K562 (cell line): ENCODE results near the gene NRF1. TPM values are rescaled to one million over a fixed set of nuclear protein-coding genes. Genes with fewer than 3 reads are reported as not detected.

Source experiments
- ATAC-seq: fragments of 200-7000 bp; cut with Tn5 transposase; 3 replicates; pipeline ENCODE4 v1.9.1; 2020; ENCODE audit warnings: moderate library complexity
- BruUV-seq: library from RNA; stranded (reverse); fragments of 400-500 nt; replicated peaks from 2 replicates; lab custom pipeline; 2021; lab: Mats Ljungman, UMichigan
- CTCF ChIA-PET: fragments of 300-600 bp; formaldehyde crosslinking; extraction: SDS; loops from one replicate; lab custom pipeline; 2021; ENCODE audit warnings: low intra/inter-chr PET ratio; lab: Yijun Ruan, JAX
- POLR2A ChIA-PET: fragments of 300-600, 350-650 bp; sonication (Branson Sonifier 250); formaldehyde crosslinking; extraction: SDS; loops from one replicate; lab custom pipeline; 2021; ENCODE audit warnings: antibody characterized with exemption, inconsistent platforms; lab: Yijun Ruan, JAX
- DNase-seq, 4 experiments: peaks; one replicate each; pipeline versions ENCODE4 v3.0.0 to v3.0.0-alpha.2; 2011 to 2018; ENCODE audit warnings: low spot score in 3 of 4, mixed read lengths in 3 of 4; ENCODE audit errors: extremely low read depth in 1 of 4
- FAIRE-seq: peaks from 2 replicates; lab custom pipeline; 2011; peaks lifted over from hg19 to GRCh38; lab: Jason Lieb, UNC
- H2AFZ ChIP-seq: 2 replicates; pipeline ENCODE4 v1.6.0; 2011; ENCODE audit warnings: low read depth, low read length, control low read depth, inconsistent platforms
- H3K27ac ChIP-seq: fragments of 200-600 bp; 3 replicates; pipeline ENCODE4 v1.8.0; 2011; ENCODE audit warnings: low read depth, mild to moderate bottlenecking, control low read depth, inconsistent platforms, low read length, moderate library complexity, mixed read lengths; ENCODE audit errors: extremely low read depth
- H3K27me3 ChIP-seq, 2 experiments: fragments of 300-600 bp in 1 of 2; 2 replicates in 1 of 2; 3 replicates in 1 of 2; pipeline versions ENCODE4 v1.6.0 to v1.8.0; 2011; ENCODE audit warnings: inconsistent platforms in 2 of 2, low read length in 2 of 2, mild to moderate bottlenecking in 1 of 2, mixed read lengths in 1 of 2, moderate library complexity in 1 of 2; ENCODE audit not compliant: control insufficient read depth in 2 of 2, insufficient read depth in 2 of 2
- H3K36me3 ChIP-seq: fragments of 300-600 bp; 3 replicates; pipeline ENCODE4 v1.8.0; 2011; ENCODE audit warnings: mild to moderate bottlenecking, low read length, inconsistent platforms; ENCODE audit not compliant: control insufficient read depth, insufficient read depth
- H3K4me1 ChIP-seq, 2 experiments: fragments of 200-600 bp in 1 of 2; replicated peaks in 1 of 2; 2 replicates in 1 of 2; 3 replicates in 1 of 2; pipeline versions ENCODE4 v1.5.1 to v1.8.0; 2011; ENCODE audit warnings: inconsistent platforms in 2 of 2, low read length in 2 of 2, mild to moderate bottlenecking in 1 of 2, mixed read lengths in 1 of 2, moderate library complexity in 1 of 2; ENCODE audit not compliant: control insufficient read depth in 2 of 2, insufficient read depth in 2 of 2
- H3K4me2 ChIP-seq: 2 replicates; pipeline ENCODE4 v1.6.1; 2011; ENCODE audit warnings: low read length, control low read depth, inconsistent platforms, mixed read lengths; ENCODE audit not compliant: insufficient read depth
- H3K4me3 ChIP-seq: fragments of 200-600 bp; sonication (generic), shearing (Covaris generic); 2 replicates; pipeline ENCODE4 v1.5.1; 2016; ENCODE audit warnings: control low read depth, inconsistent platforms
- H3K79me2 ChIP-seq: fragments of 200-600 bp; 3 replicates; pipeline ENCODE4 v1.8.0; 2011; ENCODE audit warnings: low read length, inconsistent platforms; ENCODE audit not compliant: control insufficient read depth, insufficient read depth
- H3K9ac ChIP-seq, 2 experiments: 2 replicates each; pipeline versions ENCODE4 v1.6.0 to v1.6.1; 2011; ENCODE audit warnings: low read depth in 2 of 2, low read length in 2 of 2, control low read depth in 1 of 2, inconsistent platforms in 1 of 2, mild to moderate bottlenecking in 1 of 2, mixed read lengths in 1 of 2; ENCODE audit not compliant: insufficient read depth in 1 of 2
- H3K9me1 ChIP-seq: one replicate; pipeline ENCODE4 v1.6.0; 2011; ENCODE audit warnings: inconsistent platforms, mild to moderate bottlenecking, low read length, moderate library complexity; ENCODE audit not compliant: control insufficient read depth, insufficient read depth
- H3K9me3 ChIP-seq: replicated peaks from 2 replicates; pipeline ENCODE4 v1.5.1; 2011; ENCODE audit warnings: low read depth, low read length, inconsistent platforms; ENCODE audit not compliant: control insufficient read depth, insufficient read depth
- H4K20me1 ChIP-seq: replicated peaks from 2 replicates; pipeline ENCODE4 v1.6.1; 2011; ENCODE audit warnings: low read length, inconsistent platforms, mixed read lengths; ENCODE audit not compliant: control insufficient read depth, insufficient read depth
- ARID2 ChIP-seq: fragments of 450-650 bp; IDR thresholded peaks from 2 replicates; pipeline ENCODE4 v1.6.1; 2017; ENCODE audit warnings: antibody characterized with exemption, mild to moderate bottlenecking
- ARID4B ChIP-seq: sonication (generic); formaldehyde crosslinking; IDR thresholded peaks from 2 replicates; pipeline ENCODE4 v1.8.0; 2022; ENCODE audit warnings: mild to moderate bottlenecking, missing genetic modification reagents
- BHLHE40 ChIP-seq: IDR thresholded peaks from 2 replicates; pipeline ENCODE4 v1.6.1; 2011; ENCODE audit warnings: low read length, improper control_type of control experiment
- TCF7 ChIP-seq: sonication (generic); IDR thresholded peaks from 2 replicates; pipeline ENCODE4 v1.6.1; 2016; ENCODE audit warnings: antibody characterized with exemption, borderline replicate concordance
- TCFL5 ChIP-seq: fragments of 250-450 bp; sonication (Bioruptor Pico); conservative IDR thresholded peaks from 2 replicates; pipeline ENCODE4 v1.6.1; 2021; ENCODE audit warnings: mild to moderate bottlenecking, moderate library complexity, matching md5 sums
- ZNF511 ChIP-seq: sonication (generic); formaldehyde crosslinking; IDR thresholded peaks from 2 replicates; pipeline ENCODE4 v1.8.0; 2022; ENCODE audit warnings: mild to moderate bottlenecking, missing genetic modification reagents
- WGBS: fragments of 100-300 bp; shearing (Covaris generic); methylation state at CpG from one replicate; pipeline ENCODE4 v1.1.6; 2016; ENCODE audit warnings: low coverage, mixed read lengths; ENCODE audit not compliant: insufficient coverage; ENCODE audit errors: missing lambda C conversion rate; 5-methylcytosine and 5-hydroxymethylcytosine counted together
- in situ Hi-C: fragments of 300-500 bp; cut with MboI; formaldehyde crosslinking; loops from 4 replicates; pipeline ENCODE4 v1.15.0; 2018; ENCODE audit warnings: inconsistent platforms, mixed read lengths
- intact Hi-C: fragments of 100-400 bp; cut with micrococcal nuclease; formaldehyde crosslinking; loops from 2 replicates; pipeline ENCODE4 v1.14.2; 2022
- polyA plus RNA-seq, 8 experiments: library from polyadenylated mRNA; depleted of rRNA in 4 of 8; stranded (reverse) in 5 of 8; unstranded in 3 of 8; fragments of >200 nt; fragmentation: Nextera tagmentation in 2 of 8; fragmentation: Illumina TruSeq in 1 of 8; extraction: Ambion mirVana in 2 of 8; extraction: Trizol in 1 of 8; gene quantifications; 2 replicates each; pipeline versions ENCODE4 v1.2.1 to v1.2.3, GENCODE V29; 2011 to 2014; ENCODE audit warnings: inconsistent platforms in 1 of 8, missing spikeins in 1 of 8
- total RNA-seq, 7 experiments: library from RNA; depleted of rRNA in 6 of 7; stranded (reverse); fragments of >200 nt in 6 of 7; fragmentation: Illumina TruSeq in 2 of 7; extraction: Trizol in 2 of 7; gene quantifications; 2 replicates each; pipeline versions ENCODE4 v1.2.1 to v1.2.3, GENCODE V29; 2011 to 2021; ENCODE audit warnings: low replicate concordance in 1 of 7
- TF ChIP-seq, protein P1 (sequence below): sonication (generic); formaldehyde crosslinking; IDR thresholded peaks from 2 replicates; pipeline ENCODE4 v1.8.1; 2023; ENCODE audit warnings: missing genetic modification reagents, mild to moderate bottlenecking, borderline replicate concordance
- TF ChIP-seq, protein P2 (sequence below): fragments of 450-650 bp; IDR thresholded peaks from 2 replicates; pipeline ENCODE4 v1.6.1; 2016; ENCODE audit warnings: missing biosample characterization, missing genetic modification characterization

NRF1 gene
- total and polyA plus RNA-seq, 9 of the 15 experiments (the other 6 are each of a cell fraction or from before 2014, with no cell fraction given), result 8.6 to 28.8 (median 20.3) TPM

DNA sequence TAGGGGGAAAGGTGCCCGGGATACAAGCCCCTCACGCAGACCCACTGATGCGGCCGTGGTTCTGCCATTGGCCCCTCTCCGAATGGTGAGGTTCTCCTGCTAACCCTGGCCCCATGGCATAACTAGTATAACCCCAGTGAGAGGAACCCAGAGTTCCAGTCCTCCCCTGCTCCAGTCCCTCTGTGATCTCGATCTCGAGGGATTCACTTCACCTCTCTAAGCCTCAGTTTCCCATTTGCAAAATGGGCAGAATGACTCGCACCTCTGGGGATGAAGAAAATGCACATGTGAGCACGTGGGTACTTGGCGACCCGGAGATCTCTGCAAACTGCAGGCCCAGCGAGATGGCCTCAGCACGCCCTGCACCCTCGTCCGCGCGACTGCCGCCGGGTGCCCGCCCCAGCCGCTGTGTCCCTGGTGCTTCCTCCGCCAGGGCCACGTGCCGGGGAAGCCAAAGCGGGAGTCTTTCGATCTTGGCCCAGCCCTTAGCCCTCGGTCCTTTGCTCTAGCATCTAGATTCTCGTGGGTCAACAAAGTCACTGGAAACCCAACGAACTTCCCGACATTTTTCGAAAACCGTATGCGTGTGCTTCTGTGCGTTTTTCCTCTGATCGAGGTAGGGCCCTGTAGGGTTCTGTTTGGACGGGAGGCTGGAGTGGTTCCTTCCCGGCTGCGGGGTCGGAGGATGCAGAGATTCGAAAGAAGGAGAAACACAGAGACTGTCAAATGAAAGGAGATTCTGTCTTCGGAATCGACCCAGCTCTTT is 171.5 kb downstream of the NRF1 start:
- Histone ChIP-seq H2AFZ (no peak overlapping the region), H3K27me3 (no peaks in the 10 kb centered on the region), H4K20me1 (no peaks in the 10 kb centered on the region; the same call in 1 of the 2 replicates), H3K4me1 (peaks cover 13 to 70% of the 10 kb centered on the region in 2 experiments; a peak in 3 of 5 replicates), H3K4me2 (no peak overlapping the region), H3K9me1 (no peaks in the 10 kb centered on the region), H3K9me3 (no peaks in the 10 kb centered on the region), H3K4me3 (no peak overlapping the region), H3K27ac (no peak overlapping the region), H3K79me2 (peaks cover 15% of the 10 kb centered on the region; the same call in 2 of the 3 replicates), H3K36me3 (no peaks in the 10 kb centered on the region), H3K9ac (no peak overlapping the region)
- no peak for FAIRE-seq
- BruUV-seq, result no TSS peak
- ChIA-PET CTCF (no interaction called here), POLR2A (no interaction called here)
- 89% methylated on average over 42 of the region's 42 CpGs for WGBS
- no peak for ATAC-seq
- intact Hi-C loops, result no loop called here
- in situ Hi-C loops, result no loop called here
- no peak for DNase-seq
- TF ChIP-seq ZNF511, result no peak
- no peak for TF ChIP-seq BHLHE40
- no peak for TF ChIP-seq ARID2
- TF ChIP-seq, protein P1, sequence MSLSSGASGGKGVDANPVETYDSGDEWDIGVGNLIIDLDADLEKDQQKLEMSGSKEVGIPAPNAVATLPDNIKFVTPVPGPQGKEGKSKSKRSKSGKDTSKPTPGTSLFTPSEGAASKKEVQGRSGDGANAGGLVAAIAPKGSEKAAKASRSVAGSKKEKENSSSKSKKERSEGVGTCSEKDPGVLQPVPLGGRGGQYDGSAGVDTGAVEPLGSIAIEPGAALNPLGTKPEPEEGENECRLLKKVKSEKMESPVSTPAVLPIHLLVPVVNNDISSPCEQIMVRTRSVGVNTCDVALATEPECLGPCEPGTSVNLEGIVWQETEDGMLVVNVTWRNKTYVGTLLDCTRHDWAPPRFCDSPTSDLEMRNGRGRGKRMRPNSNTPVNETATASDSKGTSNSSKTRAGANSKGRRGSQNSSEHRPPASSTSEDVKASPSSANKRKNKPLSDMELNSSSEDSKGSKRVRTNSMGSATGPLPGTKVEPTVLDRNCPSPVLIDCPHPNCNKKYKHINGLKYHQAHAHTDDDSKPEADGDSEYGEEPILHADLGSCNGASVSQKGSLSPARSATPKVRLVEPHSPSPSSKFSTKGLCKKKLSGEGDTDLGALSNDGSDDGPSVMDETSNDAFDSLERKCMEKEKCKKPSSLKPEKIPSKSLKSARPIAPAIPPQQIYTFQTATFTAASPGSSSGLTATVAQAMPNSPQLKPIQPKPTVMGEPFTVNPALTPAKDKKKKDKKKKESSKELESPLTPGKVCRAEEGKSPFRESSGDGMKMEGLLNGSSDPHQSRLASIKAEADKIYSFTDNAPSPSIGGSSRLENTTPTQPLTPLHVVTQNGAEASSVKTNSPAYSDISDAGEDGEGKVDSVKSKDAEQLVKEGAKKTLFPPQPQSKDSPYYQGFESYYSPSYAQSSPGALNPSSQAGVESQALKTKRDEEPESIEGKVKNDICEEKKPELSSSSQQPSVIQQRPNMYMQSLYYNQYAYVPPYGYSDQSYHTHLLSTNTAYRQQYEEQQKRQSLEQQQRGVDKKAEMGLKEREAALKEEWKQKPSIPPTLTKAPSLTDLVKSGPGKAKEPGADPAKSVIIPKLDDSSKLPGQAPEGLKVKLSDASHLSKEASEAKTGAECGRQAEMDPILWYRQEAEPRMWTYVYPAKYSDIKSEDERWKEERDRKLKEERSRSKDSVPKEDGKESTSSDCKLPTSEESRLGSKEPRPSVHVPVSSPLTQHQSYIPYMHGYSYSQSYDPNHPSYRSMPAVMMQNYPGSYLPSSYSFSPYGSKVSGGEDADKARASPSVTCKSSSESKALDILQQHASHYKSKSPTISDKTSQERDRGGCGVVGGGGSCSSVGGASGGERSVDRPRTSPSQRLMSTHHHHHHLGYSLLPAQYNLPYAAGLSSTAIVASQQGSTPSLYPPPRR (CRISPR knock-in tag), result no peak
- TF ChIP-seq TCF7, result no peak
- TF ChIP-seq, protein P2, sequence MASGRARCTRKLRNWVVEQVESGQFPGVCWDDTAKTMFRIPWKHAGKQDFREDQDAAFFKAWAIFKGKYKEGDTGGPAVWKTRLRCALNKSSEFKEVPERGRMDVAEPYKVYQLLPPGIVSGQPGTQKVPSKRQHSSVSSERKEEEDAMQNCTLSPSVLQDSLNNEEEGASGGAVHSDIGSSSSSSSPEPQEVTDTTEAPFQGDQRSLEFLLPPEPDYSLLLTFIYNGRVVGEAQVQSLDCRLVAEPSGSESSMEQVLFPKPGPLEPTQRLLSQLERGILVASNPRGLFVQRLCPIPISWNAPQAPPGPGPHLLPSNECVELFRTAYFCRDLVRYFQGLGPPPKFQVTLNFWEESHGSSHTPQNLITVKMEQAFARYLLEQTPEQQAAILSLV (tag), result no peak
- TF ChIP-seq TCFL5 (CRISPR knock-in tag), result no peak
- TF ChIP-seq ARID4B (CRISPR knock-in tag), result 0 out of 2 replicates have a peak, but pooled peaks have one; percentile 27
